ENCODE results near the gene HEBP2.

DNA sequence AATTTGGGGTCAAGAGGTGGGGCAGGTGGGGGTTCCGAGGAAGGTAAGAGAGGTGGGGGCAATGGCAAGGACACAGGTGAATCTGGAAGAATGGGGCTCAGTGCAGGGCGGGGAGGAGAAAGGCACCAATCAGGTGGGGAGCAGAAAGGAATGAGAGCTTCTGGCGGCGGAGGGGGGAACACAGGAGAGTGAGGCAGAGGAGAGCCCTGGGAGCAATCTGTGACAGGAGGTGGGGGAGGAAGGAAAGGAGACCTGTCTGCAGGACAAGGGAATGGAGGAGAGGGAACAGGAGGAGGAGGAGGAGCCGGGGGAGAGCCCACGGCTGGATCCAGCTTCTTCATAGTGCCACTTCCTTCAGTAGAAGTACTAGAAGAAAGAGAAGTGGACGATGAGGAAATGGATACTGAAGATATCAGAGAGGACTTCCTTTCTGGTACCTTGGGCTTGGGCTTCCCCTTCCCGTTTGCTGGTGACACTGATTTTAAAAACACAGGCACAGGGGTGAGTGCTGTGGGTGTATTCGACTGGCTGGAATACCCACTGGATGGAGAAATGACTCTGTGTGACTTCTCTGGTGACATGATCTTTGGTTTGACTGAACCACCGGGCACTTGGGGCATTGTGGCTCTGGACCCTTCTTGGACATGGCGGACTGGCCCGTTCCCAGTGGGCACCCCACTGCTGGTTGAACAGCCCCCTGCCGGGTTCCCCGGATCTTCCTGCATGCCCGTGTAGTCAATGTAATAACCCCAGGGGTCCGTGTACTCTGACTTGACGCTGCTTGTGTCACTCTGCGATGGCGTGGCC, 27.4 kb downstream of the HEBP2 start:
- TF ChIP-seq, protein P1, sequence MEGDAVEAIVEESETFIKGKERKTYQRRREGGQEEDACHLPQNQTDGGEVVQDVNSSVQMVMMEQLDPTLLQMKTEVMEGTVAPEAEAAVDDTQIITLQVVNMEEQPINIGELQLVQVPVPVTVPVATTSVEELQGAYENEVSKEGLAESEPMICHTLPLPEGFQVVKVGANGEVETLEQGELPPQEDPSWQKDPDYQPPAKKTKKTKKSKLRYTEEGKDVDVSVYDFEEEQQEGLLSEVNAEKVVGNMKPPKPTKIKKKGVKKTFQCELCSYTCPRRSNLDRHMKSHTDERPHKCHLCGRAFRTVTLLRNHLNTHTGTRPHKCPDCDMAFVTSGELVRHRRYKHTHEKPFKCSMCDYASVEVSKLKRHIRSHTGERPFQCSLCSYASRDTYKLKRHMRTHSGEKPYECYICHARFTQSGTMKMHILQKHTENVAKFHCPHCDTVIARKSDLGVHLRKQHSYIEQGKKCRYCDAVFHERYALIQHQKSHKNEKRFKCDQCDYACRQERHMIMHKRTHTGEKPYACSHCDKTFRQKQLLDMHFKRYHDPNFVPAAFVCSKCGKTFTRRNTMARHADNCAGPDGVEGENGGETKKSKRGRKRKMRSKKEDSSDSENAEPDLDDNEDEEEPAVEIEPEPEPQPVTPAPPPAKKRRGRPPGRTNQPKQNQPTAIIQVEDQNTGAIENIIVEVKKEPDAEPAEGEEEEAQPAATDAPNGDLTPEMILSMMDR (conservative IDR thresholded peaks at IDR 0.05; ENCODE audit: low read depth, low read length) = no peak
- TF ChIP-seq EZH2 (IDR thresholded peaks at IDR 0.05; ENCODE audit: low read length, unreplicated experiment) = no peak
- TF ChIP-seq EZH2phosphoT487 (IDR thresholded peaks at IDR 0.05; ENCODE audit: borderline replicate concordance, low read length) = no peak
